ENCODE data around the gene PPP1R3G.

- TF ChIP-seq CTCF (IDR thresholded peaks at IDR 0.05), result no peak
- TF ChIP-seq POLR2A (IDR thresholded peaks at IDR 0.05), result no peak
These were observed 16.9 kb upstream of the PPP1R3G start for GRCh38 chr6:5068153-5068751.
